HepG2 (cell line): ENCODE results near the gene ADM5. TPM values are rescaled to one million over a fixed set of nuclear protein-coding genes. Genes with fewer than 3 reads are reported as not detected.
A peak's percentile ranks its signal among the peaks of the same experiment; 100 is the strongest.

Experiments
- BHLHE40 ChIP-seq: IDR thresholded peaks from 2 replicates; pipeline ENCODE4 v1.6.1; 2011; ENCODE audit warnings: low read length, improper control_type of control experiment
- BRD4 ChIP-seq: sonication (generic); formaldehyde crosslinking; IDR thresholded peaks from 2 replicates; pipeline ENCODE4 v1.4.0; 2020; ENCODE audit warnings: missing genetic modification reagents
- DNMT3B ChIP-seq: conservative IDR thresholded peaks from 2 replicates; pipeline ENCODE4 v1.6.1; 2016; ENCODE audit warnings: missing biosample characterization, control low read depth
- GFI1 ChIP-seq: sonication (generic); formaldehyde crosslinking; IDR thresholded peaks from 2 replicates; pipeline ENCODE4 v1.5.0; 2020; ENCODE audit warnings: missing genetic modification reagents, mild to moderate bottlenecking, borderline replicate concordance
- HNF1A ChIP-seq, 2 experiments: sonication (generic) in 1 of 2; formaldehyde crosslinking in 1 of 2; IDR thresholded peaks; 2 replicates each; pipeline versions ENCODE4 v1.4.0 to v1.6.1; 2016 to 2020; ENCODE audit warnings: borderline replicate concordance in 1 of 2, low read depth in 1 of 2, mild to moderate bottlenecking in 1 of 2, missing genetic modification reagents in 1 of 2
- HOMEZ ChIP-seq: IDR thresholded peaks from 2 replicates; pipeline ENCODE4 v1.6.1; 2016; ENCODE audit warnings: low read depth
- KAT8 ChIP-seq: IDR thresholded peaks from 2 replicates; pipeline ENCODE4 v1.6.1; 2016; ENCODE audit warnings: missing genetic modification reagents, missing compliant biosample characterization
- KDM1A ChIP-seq: IDR thresholded peaks from 2 replicates; pipeline ENCODE4 v1.6.1; 2016; ENCODE audit warnings: missing compliant biosample characterization
- NRL ChIP-seq: sonication (generic); formaldehyde crosslinking; IDR thresholded peaks from 2 replicates; pipeline ENCODE4 v1.5.0; 2020; ENCODE audit warnings: missing genetic modification reagents, mild to moderate bottlenecking, moderate library complexity, borderline replicate concordance
- ONECUT2 ChIP-seq: sonication (generic); formaldehyde crosslinking; IDR thresholded peaks from 2 replicates; pipeline ENCODE4 v1.4.0; 2020; ENCODE audit warnings: missing genetic modification reagents
- PRMT3 ChIP-seq: sonication (generic); formaldehyde crosslinking; IDR thresholded peaks from 2 replicates; pipeline ENCODE4 v1.8.1; 2022; ENCODE audit warnings: low read depth, mild to moderate bottlenecking, moderate library complexity, missing genetic modification reagents, borderline replicate concordance
- RFX3 ChIP-seq: IDR thresholded peaks from 2 replicates; pipeline ENCODE4 v1.6.1; 2016; ENCODE audit warnings: missing biosample characterization, missing genetic modification reagents
- TP53 ChIP-seq: sonication (generic); formaldehyde crosslinking; conservative IDR thresholded peaks from 2 replicates; pipeline ENCODE4 v1.4.0; 2020; ENCODE audit warnings: missing genetic modification reagents
- ZBTB42 ChIP-seq: sonication (generic); formaldehyde crosslinking; IDR thresholded peaks from 2 replicates; pipeline ENCODE4 v1.5.0; 2020; ENCODE audit warnings: mild to moderate bottlenecking, missing genetic modification reagents
- ZIK1 ChIP-seq: sonication (generic); formaldehyde crosslinking; IDR thresholded peaks from 2 replicates; pipeline ENCODE4 v1.5.0; 2020; ENCODE audit warnings: mild to moderate bottlenecking, low read depth, missing genetic modification reagents, borderline replicate concordance
- ZMYM3 ChIP-seq: sonication (generic); formaldehyde crosslinking; IDR thresholded peaks from 2 replicates; pipeline ENCODE4 v1.5.1; 2020; ENCODE audit warnings: mild to moderate bottlenecking, missing genetic modification reagents
- ZNF224 ChIP-seq: sonication (generic); formaldehyde crosslinking; IDR thresholded peaks from 2 replicates; pipeline ENCODE4 v1.5.0; 2020; ENCODE audit warnings: mild to moderate bottlenecking, missing genetic modification reagents
- ZNF260 ChIP-seq: sonication (generic); formaldehyde crosslinking; IDR thresholded peaks from 2 replicates; pipeline ENCODE4 v1.4.0; 2020; ENCODE audit warnings: missing genetic modification reagents, low read depth, mild to moderate bottlenecking, borderline replicate concordance
- ZNF34 ChIP-seq: sonication (generic); formaldehyde crosslinking; IDR thresholded peaks from 2 replicates; pipeline ENCODE4 v1.4.0; 2020; ENCODE audit warnings: mild to moderate bottlenecking, missing genetic modification reagents, borderline replicate concordance
- ZNF761 ChIP-seq: sonication (generic); formaldehyde crosslinking; conservative IDR thresholded peaks from 2 replicates; pipeline ENCODE4 v1.4.0; 2020; ENCODE audit warnings: mild to moderate bottlenecking, missing genetic modification reagents
- ZNF768 ChIP-seq: sonication (generic); formaldehyde crosslinking; IDR thresholded peaks from 2 replicates; pipeline ENCODE4 v1.4.0; 2020; ENCODE audit warnings: missing genetic modification reagents
- ZNF775 ChIP-seq: sonication (generic); formaldehyde crosslinking; IDR thresholded peaks from 2 replicates; pipeline ENCODE4 v1.4.0; 2020; ENCODE audit warnings: missing genetic modification reagents, mild to moderate bottlenecking, moderate library complexity, borderline replicate concordance
- ZNF816 ChIP-seq: sonication (generic); formaldehyde crosslinking; IDR thresholded peaks from 2 replicates; pipeline ENCODE4 v1.8.0; 2022; ENCODE audit warnings: missing genetic modification reagents, mild to moderate bottlenecking, borderline replicate concordance
- polyA plus RNA-seq, 8 experiments: library from polyadenylated mRNA; depleted of rRNA in 3 of 8; stranded (reverse) in 7 of 8; unstranded in 1 of 8; fragments of >200 nt; fragmentation: Illumina TruSeq in 4 of 8; extraction: Trizol in 4 of 8; gene quantifications; 2 replicates each; pipeline versions ENCODE4 v1.2.1 to v1.2.3, GENCODE V29; 2011 to 2016; ENCODE audit warnings: low read depth in 4 of 8, missing spikeins in 1 of 8, mixed read lengths in 1 of 8; ENCODE audit not compliant: insufficient read depth in 1 of 8
- total RNA-seq, 5 experiments: library from RNA; depleted of rRNA; stranded (reverse); fragments of >200 nt; fragmentation: Illumina TruSeq; extraction: Trizol; gene quantifications; 2 replicates each; pipeline ENCODE4 v1.2.3, GENCODE V29; 2016; ENCODE audit warnings: low read depth in 1 of 5
- TF ChIP-seq, protein P1 (sequence below): sonication (generic); formaldehyde crosslinking; IDR thresholded peaks from 2 replicates; pipeline ENCODE4 v1.8.1; 2023; ENCODE audit warnings: mild to moderate bottlenecking, missing genetic modification reagents

ADM5 gene
- total and polyA plus RNA-seq, 2 of the 13 experiments (the other 11 are each of a cell fraction or from before 2014, with no cell fraction given), result 2.7 to 4.1 TPM

DNA sequence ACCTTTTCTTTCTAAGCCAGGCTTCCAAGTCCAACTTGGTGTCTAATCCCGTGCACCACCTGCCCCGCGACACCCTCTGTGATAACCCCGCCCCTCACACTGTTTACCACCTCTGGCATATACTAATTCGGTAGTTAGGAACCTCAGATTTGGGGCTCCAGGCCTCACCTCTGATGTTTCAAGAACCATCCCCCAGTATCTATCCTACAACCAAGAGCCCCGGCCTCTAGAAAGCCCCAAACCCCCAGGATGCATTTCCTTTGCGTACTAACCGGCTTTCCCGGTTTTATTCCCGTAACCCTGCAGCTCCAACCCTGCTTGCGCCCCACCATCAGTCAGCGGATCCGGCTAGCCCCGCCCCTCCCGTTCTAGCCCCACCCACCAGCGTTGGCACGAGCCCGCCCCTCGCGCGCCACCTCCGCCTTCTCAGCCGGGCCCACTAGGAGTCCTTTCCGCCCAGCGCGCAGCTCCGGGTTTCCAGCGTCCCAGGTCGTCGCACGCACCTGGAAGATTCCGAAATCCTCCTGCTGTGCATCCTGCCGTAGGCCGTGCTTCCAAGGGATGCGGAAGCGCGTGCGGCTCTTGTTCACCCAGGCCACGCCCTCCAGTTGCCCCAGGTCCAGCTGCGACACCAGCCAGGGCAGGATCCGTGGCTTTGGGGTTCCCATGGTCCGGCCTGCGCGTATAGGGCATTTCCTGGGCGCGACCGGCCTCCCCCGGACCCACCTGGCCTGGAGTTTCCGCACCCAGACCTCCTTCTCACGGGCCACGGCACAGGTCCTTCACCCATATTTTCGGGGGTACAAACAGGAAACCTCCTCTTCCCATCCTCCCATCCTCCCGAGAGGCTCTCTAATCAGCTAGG lies 25.0 kb upstream of the ADM5 start (continued):
- TF ChIP-seq ZNF34 (CRISPR knock-in tag), result no peak
- TF ChIP-seq NRL (CRISPR knock-in tag), result no peak; the same call in 1 of the 2 replicates
- TF ChIP-seq BHLHE40, result peak; percentile 33; the same call in 1 of the 2 replicates
- TF ChIP-seq ZMYM3, result no peak
- TF ChIP-seq GFI1, result no peak
- TF ChIP-seq TP53 (CRISPR knock-in tag), result no peak
- TF ChIP-seq ZNF761, result no peak; the same call in 1 of the 2 replicates
- no peak for TF ChIP-seq BRD4 (CRISPR knock-in tag)
- TF ChIP-seq ZNF260, result no peak
- no peak for TF ChIP-seq ONECUT2 (CRISPR knock-in tag)
- no peak; the same call in 1 of the 2 replicates for TF ChIP-seq ZBTB42 (CRISPR knock-in tag)
- TF ChIP-seq HNF1A (IDR thresholded peaks at IDR 0.05; ENCODE audit: low read depth), result no peak
- TF ChIP-seq HNF1A (CRISPR knock-in tag; IDR thresholded peaks at IDR 0.05; ENCODE audit: borderline replicate concordance), result no peak
- TF ChIP-seq ZNF768 (CRISPR knock-in tag), result peak; percentile 79; the same call in 1 of the 2 replicates
- TF ChIP-seq, protein P1, sequence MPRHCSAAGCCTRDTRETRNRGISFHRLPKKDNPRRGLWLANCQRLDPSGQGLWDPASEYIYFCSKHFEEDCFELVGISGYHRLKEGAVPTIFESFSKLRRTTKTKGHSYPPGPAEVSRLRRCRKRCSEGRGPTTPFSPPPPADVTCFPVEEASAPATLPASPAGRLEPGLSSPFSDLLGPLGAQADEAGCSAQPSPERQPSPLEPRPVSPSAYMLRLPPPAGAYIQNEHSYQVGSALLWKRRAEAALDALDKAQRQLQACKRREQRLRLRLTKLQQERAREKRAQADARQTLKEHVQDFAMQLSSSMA (CRISPR knock-in tag), result peak; percentile 41; the same call in 1 of the 2 replicates
- TF ChIP-seq RFX3 (CRISPR knock-in tag), result no peak
- peak; percentile 74; the same call in 1 of the 2 replicates for TF ChIP-seq KAT8 (CRISPR knock-in tag)
- TF ChIP-seq HOMEZ (CRISPR knock-in tag), result no peak
- no peak for TF ChIP-seq KDM1A (CRISPR knock-in tag)
- no peak for TF ChIP-seq DNMT3B (CRISPR knock-in tag)
- no peak for TF ChIP-seq ZNF775 (CRISPR knock-in tag)
- TF ChIP-seq ZNF224 (CRISPR knock-in tag), result no peak
- no peak for TF ChIP-seq PRMT3 (CRISPR knock-in tag)
- no peak for TF ChIP-seq ZNF816 (CRISPR knock-in tag)
- no peak for TF ChIP-seq ZIK1 (CRISPR knock-in tag)
